ENCODE results near the gene INPP5B. TPM values are rescaled to one million over a fixed set of nuclear protein-coding genes. Genes with fewer than 3 reads are reported as not detected.

The INPP5B gene
- total RNA-seq, 1 donor from 2014 or later, result 21.2 TPM

- Mint-ChIP-seq H3K9me3 (ENCODE audit: low read depth) (no peaks in the 10 kb centered on the region), H3K4me1 (ENCODE audit: low read depth) (peaks cover 28% of the 10 kb centered on the region), H3K27me3 (ENCODE audit: low read depth) (no peaks in the 10 kb centered on the region), H3K27ac (ENCODE audit: unreplicated experiment) (peak overlapping the region; percentile 81), H3K36me3 (ENCODE audit: low read depth) (peaks cover 5% of the 10 kb centered on the region), H3K4me3 (ENCODE audit: unreplicated experiment) (no peak overlapping the region)
- TF ChIP-seq, protein P1, sequence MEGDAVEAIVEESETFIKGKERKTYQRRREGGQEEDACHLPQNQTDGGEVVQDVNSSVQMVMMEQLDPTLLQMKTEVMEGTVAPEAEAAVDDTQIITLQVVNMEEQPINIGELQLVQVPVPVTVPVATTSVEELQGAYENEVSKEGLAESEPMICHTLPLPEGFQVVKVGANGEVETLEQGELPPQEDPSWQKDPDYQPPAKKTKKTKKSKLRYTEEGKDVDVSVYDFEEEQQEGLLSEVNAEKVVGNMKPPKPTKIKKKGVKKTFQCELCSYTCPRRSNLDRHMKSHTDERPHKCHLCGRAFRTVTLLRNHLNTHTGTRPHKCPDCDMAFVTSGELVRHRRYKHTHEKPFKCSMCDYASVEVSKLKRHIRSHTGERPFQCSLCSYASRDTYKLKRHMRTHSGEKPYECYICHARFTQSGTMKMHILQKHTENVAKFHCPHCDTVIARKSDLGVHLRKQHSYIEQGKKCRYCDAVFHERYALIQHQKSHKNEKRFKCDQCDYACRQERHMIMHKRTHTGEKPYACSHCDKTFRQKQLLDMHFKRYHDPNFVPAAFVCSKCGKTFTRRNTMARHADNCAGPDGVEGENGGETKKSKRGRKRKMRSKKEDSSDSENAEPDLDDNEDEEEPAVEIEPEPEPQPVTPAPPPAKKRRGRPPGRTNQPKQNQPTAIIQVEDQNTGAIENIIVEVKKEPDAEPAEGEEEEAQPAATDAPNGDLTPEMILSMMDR (IDR thresholded peaks at IDR 0.05), result no peak
- peak; percentile 27 for DNase-seq (ENCODE audit: low spot score)
Observed at GRCh38 chr1:37926038-37926924, 20.6 kb downstream of the INPP5B start.

DNA sequence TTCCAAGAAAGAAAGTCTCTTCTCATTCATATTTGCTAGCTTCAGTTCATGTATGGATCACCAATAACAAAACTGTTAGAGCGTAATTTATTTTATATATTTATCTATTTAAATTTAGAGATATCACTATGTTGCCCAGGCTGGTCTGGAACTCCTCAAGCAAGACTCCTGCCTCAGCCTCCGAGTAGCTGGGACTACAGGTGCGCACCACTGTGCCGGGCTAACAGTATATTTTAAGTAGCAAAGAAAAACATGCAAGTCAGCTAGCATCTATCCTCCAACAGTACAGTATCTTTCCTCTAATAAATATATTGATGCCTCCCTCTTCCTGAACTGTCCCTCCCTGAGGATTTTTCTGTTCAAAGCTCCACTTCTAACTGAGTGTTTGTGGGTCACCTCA, 21.5 kb downstream of the INPP5B start:
- Mint-ChIP-seq H3K27me3 (ENCODE audit: low read depth) (no peaks in the 10 kb centered on the region), H3K4me3 (ENCODE audit: unreplicated experiment) (no peak overlapping the region), H3K27ac (ENCODE audit: unreplicated experiment) (peak overlapping the region; percentile 73), H3K4me1 (ENCODE audit: low read depth) (peaks cover 18% of the 10 kb centered on the region), H3K36me3 (ENCODE audit: low read depth) (peaks cover 4% of the 10 kb centered on the region), H3K9me3 (ENCODE audit: low read depth) (no peaks in the 10 kb centered on the region)
- no peak for DNase-seq (ENCODE audit: low spot score)
- TF ChIP-seq, protein P1 (IDR thresholded peaks at IDR 0.05), result no peak

GRCh38 chr1:37923551-37923889, 23.3 kb downstream of the INPP5B start:
- Mint-ChIP-seq H3K36me3 (ENCODE audit: low read depth) (peaks cover 4% of the 10 kb centered on the region), H3K27ac (ENCODE audit: unreplicated experiment) (no peak overlapping the region), H3K9me3 (ENCODE audit: low read depth) (no peaks in the 10 kb centered on the region), H3K4me1 (ENCODE audit: low read depth) (peaks cover 16% of the 10 kb centered on the region), H3K4me3 (ENCODE audit: unreplicated experiment) (no peak overlapping the region), H3K27me3 (ENCODE audit: low read depth) (no peaks in the 10 kb centered on the region)
- TF ChIP-seq, protein P1 (IDR thresholded peaks at IDR 0.05), result no peak
- no peak for DNase-seq (ENCODE audit: low spot score)

DNA sequence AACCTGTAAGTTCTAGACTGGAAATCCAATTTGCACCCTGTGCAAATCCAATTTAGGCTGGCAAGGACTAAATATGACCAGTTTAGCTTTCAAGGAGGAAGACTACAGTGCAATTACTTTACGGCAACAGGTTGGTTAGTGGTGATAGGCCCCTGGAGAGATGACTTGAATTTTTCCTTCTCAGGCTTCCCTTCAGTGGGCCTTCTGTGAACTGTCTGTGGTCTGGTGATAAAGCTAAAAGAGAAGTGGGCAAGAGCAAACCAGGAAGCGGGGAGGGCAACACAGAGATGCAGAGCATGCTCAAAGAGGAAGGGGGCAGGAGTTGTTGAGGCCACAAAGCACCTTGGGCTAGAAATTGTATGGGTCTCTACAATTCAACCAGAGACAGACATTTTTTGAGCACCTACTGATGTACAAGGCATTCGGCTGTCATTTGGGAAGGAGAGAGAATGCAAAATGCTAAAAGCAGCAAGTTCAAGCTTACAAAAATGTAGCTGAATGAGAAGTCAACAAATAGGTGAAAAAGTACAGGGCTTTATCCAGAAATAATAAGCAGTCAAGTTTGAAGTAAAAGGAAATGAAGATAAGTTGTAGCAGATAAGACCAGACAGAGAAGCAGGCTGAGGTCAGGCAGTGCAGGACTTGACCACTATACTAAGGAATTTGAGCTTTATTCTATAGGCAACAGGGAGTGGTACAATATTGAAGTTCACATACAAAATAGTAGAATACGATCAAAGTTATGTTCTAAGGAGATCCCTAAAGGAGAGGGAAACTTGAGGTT, 23.9 kb downstream of the INPP5B start:
- H3K9me3 Mint-ChIP-seq (ENCODE audit: low read depth), result no peaks in the 10 kb centered on the region
- H3K4me1 Mint-ChIP-seq (ENCODE audit: low read depth), result peaks cover 16% of the 10 kb centered on the region
- DNase-seq (ENCODE audit: low spot score), result no peak
- TF ChIP-seq, protein P1 (IDR thresholded peaks at IDR 0.05), result no peak
- peaks cover 7% of the 10 kb centered on the region for H3K36me3 Mint-ChIP-seq (ENCODE audit: low read depth)
- no peaks in the 10 kb centered on the region for H3K27me3 Mint-ChIP-seq (ENCODE audit: low read depth)
- no peak overlapping the region for H3K4me3 Mint-ChIP-seq (ENCODE audit: unreplicated experiment)
- no peak overlapping the region for H3K27ac Mint-ChIP-seq (ENCODE audit: unreplicated experiment)

DNA sequence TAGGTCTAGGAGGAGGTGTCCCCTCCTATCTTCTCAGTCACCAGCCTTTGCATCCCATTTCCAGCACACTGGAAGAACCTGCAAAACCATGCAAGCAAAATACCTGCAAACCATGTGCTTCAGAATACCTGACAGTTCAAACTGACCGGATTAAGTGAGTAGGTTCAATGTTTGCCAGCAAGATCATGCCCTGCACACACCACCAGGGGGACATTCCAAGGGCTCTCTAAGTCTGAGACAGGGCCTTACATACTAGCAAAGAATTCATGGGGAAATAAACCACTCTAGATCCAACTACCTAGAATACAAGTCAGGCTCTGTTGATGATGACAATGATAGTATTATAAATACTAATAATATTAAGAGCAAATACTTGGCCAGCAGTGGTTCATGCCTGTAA, 27.6 kb downstream of the INPP5B start:
- no peaks in the 10 kb centered on the region for H3K4me1 Mint-ChIP-seq (ENCODE audit: low read depth)
- no peak for DNase-seq (ENCODE audit: low spot score)
- no peak overlapping the region for H3K4me3 Mint-ChIP-seq (ENCODE audit: unreplicated experiment)
- TF ChIP-seq, protein P1 (IDR thresholded peaks at IDR 0.05), result peak; percentile 66
- H3K36me3 Mint-ChIP-seq (ENCODE audit: low read depth), result peaks cover 7% of the 10 kb centered on the region
- no peaks in the 10 kb centered on the region for H3K9me3 Mint-ChIP-seq (ENCODE audit: low read depth)
- H3K27ac Mint-ChIP-seq (ENCODE audit: unreplicated experiment), result no peak overlapping the region
- no peaks in the 10 kb centered on the region for H3K27me3 Mint-ChIP-seq (ENCODE audit: low read depth)

All from chondrocyte (in vitro differentiated cells).